HG03432 (cell line): ENCODE measurements around the gene KCNH1.

Experiments
- ATAC-seq: cut with Tn5 transposase; IDR thresholded peaks from one replicate; pipeline ENCODE4 v1.9.1; 2021; ENCODE audit warnings: mild to moderate bottlenecking, moderate library complexity; ENCODE audit not compliant: unreplicated experiment

KCNH1 gene

DNA sequence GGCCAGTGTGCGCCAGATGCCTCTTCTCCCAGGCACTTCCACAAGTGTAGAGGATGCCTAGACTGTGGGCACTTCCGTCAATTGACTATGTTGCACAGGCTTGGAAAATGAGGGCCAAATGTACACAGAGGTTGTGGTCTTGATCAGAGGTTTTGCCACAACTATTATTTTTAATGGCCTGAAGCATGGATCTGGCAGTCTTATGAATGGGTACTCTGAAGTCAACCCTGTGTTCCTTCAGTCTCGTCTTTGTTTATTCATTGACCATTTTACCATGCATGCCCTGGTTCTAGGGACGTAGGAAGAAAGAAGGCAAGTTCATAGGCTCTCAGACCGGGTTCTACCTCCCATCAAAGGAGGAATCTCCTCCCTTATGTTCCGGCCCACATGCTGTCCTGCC lies 476.1 kb downstream of the KCNH1 start:
- ATAC-seq, result no peak

DNA sequence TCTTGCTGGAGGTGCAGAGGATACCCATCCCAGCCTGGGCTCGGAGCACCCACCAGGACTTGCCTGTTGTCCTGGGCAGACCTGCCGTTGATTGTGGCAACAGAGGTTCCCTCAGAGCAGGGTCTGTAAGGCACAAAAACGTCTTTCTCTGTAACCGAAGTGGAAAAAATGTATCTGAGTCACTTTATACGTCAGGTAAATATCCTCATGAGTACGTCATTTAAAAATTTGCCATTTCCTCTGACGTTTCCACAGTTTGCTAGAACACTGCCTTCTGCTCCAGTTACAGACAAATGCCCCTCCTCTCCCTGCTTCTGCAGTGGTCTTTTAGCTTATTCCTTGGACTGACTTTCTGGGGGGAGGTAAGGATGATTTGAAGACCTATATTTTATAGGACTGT lies 478.4 kb downstream of the KCNH1 start:
- ATAC-seq, result no peak

DNA sequence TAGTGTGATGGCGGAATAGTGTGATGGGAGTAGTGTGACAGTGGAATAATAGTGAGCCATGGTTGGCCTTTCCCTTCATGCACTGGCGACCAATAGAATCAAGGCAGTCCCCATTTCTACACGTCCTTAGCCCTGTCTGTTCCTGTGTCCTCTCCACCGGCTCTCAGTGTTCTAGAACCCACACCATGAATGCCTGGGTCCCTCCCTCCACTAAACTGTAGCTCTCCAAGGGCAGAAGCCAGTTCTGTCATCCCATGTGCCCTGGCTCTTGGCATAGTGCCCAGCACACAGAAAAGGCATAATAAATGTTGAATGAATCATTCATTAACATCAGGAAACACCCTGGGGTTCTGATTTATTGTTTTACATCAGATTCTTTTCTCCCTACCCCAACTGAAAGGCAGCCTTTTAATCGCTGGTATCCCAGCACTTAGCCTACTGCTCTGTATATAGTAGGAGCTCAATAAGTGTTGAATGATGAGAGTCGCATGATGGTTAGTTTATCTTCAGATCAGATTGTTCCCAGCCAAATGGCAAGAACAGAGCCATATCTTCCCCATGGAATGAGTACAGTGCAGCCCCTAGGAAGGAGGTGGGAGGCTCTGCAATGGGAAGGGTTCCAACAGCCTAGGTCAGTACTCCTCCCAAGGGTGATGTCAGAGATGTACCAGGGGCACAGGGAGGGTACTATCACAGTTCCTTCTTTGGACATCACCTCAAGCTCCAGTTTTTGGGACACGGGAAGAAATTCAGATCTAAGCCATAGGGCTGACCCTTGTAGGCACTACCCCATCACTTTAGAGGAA lies 479.6 kb downstream of the KCNH1 start:
- no peak for ATAC-seq

DNA sequence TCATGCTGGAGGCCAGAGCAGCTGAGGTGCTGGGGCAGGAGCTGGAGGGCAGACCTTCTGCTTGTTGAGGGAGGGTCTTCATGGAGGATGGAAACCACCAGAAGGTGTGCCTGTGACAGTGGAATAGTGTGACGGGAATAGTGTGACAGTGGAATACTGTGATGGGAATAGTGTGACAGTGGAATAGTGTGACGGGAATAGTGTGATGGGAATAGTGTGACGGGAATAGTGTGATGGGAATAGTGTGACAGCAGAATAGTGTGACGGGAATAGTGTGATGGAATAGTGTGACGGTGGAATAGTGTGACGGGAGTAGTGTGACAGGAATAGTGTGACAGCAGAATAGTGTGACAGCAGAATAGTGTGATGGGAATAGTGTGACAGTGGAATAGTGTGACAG lies 480.2 kb downstream of the KCNH1 start:
- no peak for ATAC-seq

DNA sequence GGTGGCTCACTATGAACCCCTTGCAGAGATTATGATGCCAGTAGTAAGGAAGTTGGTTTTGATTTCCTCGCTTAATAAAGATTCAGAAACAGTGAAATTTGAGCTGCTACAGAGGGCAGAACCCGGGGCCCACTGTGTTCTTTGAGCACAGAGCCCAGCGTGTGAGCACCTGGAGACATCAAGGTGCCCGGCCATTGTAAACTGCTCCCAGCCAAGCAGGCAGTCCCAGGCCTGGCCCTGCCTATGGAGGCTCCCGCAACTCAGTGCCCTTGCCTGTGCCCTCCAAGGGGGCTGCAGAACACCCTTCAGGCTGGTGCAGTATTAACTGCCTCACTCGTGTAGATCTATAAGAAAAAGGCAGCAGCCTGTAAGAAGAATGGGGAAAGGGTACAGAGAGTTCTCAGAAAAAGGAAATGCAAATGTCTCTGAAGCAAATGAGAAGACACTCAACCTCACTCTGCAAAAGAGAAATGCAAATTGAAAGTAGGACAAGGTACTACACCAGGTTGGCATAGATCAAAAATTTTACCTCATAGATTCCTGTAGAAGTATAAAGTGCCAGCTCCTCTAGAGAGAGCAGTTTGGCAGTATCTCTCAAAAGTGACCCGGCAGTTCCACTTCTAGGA lies 481.5 kb downstream of the KCNH1 start:
- no peak for ATAC-seq

DNA sequence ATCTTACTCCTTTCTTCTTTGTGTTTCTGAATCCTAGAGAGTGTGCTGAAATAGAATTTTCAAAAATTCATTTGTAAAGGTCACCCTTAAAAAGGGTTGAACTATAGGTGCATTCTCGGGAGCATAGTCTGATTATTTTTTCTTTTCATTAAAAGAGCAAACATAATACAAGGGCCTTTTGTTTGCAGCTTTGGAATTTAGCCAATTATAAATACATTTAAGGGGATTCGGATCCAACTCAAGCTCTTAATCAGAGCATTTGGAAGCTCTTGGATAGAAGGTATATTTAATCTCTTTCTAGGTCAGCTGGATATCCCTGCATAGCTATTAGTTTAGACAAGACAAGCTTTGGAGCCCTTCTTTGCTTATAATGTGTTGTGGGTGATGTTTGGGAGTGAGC lies 483.5 kb downstream of the KCNH1 start:
- no peak for ATAC-seq

DNA sequence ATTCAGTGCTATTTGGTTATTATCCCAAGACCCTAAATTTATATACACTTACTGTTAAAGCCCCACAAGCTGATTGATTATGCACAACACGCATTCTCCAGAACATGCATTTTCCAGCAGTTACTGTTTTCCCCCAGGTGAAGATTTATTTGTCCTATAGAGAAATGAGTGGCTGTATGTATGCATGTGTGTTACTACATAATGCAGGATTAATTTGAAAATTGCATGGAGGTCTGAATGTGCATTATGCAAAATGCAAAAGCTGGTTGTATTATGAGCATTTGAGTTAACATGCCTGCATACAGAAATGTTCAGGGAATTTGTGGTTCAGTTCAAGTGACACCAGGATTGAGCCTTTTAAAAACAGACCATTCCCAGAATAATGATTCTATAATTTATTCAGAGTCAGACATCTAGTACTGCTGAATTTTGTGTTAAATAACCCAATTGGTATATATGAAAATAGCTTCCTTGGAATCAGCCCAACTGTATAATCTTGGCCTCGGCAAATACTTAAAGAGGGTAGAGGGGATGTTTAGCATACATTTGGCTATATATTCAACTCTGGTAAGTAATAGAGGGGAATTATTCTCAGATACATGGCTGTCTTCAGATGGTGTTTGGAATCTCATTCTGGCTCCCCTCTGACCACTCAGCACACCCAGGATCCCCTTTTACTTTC lies 485.2 kb downstream of the KCNH1 start:
- no peak for ATAC-seq

DNA sequence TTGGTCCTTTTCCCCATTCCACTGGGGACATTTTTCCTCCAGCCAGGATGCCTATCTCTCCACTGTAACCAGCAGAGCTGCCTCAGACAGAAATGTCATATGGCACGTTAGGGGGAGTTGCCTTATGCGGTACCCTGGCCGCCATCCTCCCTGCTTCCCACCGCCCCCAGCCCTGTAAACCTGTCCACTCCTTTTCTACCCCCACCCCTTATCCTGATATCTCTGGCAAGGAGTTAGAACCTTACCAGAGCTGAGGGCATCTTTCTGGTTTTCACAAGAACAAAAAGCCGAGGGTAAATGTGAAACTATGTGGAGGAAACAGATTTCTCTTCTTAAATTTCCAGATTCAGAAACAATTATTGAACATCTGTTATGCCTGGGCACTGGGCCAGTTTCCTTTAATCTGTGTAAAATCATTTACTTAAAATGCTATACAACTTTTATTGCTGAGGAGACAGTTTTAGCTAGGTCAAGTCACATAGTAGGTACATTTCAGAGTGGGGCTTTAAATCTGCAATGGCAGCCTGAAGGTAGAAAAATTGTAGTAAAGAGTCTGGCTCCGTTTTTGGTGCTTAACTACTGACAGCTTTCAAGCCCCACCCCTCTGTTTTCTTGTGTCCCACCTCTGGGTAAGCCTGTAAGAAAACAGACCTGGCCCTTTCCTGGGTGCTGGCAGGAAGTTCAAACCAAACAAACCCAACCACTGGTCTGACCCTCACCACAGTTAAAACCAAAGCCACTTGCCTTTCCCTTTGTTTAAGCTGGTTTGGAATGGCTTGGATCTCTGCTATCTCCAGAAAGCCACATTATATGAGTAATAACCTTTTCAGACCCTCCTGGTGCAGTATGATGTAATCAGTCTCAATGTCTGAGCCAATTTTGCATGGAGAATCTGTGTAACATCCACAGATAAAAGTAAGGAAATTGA lies 486.3 kb downstream of the KCNH1 start:
- no peak for ATAC-seq

DNA sequence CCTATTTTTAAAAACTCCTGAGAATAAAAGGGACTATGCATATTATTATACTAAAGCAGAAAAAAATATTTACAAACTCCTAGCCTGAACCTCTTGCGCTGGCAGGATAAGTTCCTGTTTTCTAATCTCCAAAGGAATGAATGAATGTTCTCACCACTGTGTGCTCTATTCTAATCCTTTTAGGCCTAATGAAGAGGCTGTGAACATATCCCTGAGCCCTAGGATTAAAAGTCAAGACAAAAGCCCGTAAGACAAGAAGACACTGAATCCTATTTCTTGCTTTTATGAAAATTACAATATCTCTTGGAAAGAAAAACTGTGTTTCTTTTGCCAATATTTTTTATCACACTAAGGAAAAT lies 487.7 kb downstream of the KCNH1 start:
- ATAC-seq, result no peak

DNA sequence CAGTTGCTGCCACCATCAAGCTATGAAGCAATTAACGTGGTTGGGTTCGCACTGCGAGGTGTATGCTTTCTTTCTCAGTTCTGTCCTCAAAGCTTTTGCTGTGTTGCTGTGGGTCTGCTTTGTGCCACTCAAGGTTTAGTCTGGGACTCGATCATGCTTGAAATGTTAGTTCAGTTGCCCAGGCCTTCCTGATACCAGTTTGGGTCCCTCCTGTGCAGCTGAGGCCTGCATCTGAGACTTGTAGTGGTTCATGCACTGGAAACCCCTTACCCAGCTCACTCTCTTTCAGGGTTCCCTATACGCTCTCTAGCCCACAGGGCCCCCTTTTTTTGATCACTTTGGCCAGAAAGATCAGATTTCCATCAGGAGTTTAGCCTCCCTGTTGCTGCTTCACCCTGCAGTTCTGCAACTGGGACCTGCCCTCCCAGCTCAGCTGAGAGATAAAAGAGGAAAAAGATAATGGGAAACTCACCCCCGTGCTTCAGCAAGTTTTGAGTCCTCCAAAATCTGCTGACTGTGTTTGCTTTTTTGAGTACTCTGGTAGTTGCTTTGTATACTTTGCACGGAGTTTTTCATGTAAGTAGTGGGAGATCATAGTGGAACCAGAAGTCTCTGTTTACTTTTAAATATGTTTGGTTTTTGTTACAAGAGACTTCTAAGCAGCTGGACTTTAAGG lies 488.2 kb downstream of the KCNH1 start:
- no peak for ATAC-seq

DNA sequence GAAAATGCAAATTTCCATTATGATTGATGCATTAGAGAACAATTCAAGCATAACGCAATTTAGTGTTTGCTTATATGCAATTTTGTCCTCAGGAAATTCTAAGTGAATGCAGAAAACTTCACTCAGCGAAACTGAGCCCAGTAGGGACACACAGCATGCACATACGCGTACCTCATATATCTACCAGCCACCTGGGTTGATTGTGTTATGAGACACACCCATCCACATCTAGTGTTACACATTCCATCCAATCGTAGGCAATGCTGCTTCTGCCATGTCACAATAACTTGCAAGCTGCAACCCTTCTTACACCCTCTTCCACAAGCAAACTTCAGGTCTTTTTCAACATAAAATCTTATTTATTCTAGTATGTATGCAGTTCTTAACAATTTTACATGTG lies 492.4 kb downstream of the KCNH1 start:
- no peak for ATAC-seq

DNA sequence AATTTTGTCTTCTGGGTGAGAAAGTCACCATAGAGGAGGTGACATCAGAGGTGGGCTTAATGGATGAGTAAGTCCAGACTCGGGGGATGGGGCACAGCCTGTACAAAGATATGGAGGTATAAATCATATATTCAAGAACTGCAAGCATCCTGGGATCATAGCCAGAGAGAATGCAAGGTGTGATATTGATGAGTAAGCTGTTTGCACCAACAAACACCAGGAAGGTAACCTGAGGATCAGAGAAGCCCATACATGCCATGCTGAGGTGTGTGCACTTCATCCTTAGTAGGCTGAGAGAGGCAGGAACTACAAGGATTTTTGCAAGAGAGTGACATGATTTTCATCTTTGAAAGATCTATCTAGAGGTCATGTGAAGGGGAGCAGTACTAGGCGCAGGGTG lies 498.8 kb downstream of the KCNH1 start:
- ATAC-seq, result no peak

DNA sequence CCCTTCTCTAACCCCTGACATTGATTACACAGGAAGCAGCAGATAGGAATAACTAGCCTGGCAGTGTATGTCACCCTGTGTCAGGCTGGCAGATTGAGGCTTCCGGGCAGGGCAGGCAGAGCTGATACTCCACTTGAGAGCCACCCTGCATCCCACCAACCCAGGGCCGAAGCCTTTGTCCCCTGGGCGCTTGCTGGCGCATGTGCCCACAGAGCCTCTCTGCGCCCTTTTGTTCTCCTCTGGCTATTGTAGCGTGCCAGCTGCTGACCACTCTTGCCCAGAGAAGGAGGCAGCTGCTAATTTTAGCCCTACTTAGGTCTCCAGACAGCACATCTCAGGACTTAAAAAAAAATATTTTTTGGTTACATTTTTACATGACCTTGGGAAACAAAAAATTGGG lies 500.3 kb downstream of the KCNH1 start:
- no peak for ATAC-seq

DNA sequence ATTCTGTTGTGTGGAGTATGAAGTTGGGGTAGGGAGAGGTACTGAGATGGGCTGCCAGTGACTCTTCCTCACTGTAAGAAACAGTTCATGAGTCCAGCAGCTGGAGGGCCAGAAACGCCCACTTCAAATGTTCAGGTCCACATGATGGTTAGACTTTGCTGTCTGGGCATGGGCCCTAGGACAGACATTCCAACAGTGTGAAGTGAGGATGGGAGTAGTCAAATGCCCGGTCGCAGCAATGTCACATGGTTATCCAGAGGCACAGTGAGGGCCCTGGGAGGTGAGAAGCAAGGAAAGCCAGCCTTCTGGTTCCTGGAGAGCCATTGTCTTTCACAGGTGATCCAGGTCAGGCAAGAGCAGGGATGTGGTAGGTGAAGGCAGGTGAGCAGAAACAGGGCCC lies 500.8 kb downstream of the KCNH1 start:
- ATAC-seq, result no peak

DNA sequence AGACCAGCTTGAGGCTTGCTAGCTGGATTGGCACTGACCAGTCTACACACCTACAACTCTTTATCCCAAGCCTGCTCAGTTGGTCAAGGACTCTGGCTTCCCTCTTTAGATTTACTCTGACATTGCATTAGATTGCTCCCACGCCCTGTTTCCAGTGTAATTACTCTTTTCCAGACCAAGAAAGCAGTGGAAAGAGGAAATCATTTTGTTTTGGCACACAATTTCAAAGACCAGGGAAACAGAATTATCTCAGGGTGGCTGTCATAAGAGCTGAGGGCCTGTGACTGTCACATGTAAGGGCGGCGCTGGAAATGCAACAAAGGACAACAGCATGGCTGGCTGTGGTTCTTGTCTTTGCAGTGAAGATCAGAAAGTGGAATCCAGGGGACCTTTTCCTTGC lies 502.5 kb downstream of the KCNH1 start:
- no peak for ATAC-seq

DNA sequence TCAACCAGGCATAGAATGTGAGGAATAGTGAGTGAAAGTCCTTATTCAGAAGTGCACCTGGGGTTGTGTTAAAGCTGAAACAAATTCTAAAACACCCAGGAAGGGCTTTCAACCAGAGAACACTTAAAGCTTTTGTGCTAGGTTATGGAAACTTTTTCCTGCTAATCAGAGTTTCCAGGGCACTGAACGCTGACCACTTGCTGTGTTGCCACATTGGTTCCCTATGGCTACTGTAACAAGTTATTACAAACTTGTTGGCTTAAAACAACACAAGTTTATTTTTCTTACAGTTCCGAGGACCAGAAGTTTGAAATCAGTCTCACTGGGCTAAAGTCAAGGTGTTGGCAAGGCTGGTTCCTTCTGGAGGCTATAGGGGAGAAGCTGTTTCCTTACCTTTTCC lies 504.7 kb downstream of the KCNH1 start:
- ATAC-seq, result no peak

DNA sequence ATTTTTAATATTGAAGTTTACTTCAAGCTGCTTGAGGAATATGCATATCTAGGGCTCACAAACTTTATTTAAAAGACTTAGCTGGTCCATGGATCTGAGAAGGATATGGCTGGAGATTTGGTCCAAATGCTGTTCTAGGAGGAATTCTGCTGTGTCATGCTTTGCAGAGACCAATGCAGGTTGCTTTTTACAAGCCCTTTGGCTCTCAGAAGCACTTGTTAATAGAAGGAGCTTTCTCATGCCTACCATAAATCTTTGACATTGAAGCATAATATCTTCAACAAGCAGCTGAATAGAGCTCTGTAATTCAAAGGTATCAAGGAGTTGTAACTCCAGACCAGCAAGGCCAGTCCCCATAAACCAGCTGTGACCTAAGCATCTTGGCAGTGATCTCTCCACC lies 506.2 kb downstream of the KCNH1 start:
- no peak for ATAC-seq
